Measurements from ENCODE around the gene FGFBP2. TPM values are rescaled to one million over a fixed set of nuclear protein-coding genes. Genes with fewer than 3 reads are reported as not detected.

FGFBP2 gene
- total RNA-seq, 1 donor from 2014 or later, result 2.0 TPM

DNA sequence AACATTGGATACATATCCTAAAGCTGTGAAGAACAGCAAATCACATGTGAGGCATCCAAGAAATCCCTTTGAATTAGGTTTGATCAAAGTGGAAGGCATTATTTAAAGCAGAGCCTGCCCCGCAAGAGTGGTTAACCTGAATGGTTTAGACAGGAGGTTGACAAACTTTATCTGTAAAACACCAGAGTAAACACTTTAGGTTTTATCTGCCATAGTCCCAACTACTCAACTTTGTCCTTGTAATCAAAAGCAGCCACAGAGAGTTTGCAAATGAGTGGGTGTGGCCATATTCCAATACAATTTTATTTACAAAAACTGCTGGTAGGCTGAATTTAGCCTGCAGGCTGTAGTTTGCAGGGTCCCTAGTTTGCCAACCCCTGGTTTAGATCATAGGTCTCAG lies 25.2 kb upstream of the FGFBP2 start:
- DNase-seq, result no peak
- Mint-ChIP-seq H3K4me1 (no peaks in the 10 kb centered on the region), H3K9me3 (no peaks in the 10 kb centered on the region), H3K27ac (no peak overlapping the region), H3K36me3 (ENCODE audit: low read depth) (no peaks in the 10 kb centered on the region), H3K27me3 (peaks cover 22% of the 10 kb centered on the region), H3K4me3 (no peak overlapping the region)
- intact Hi-C loops (cut with micrococcal nuclease), result no loop called here

DNA sequence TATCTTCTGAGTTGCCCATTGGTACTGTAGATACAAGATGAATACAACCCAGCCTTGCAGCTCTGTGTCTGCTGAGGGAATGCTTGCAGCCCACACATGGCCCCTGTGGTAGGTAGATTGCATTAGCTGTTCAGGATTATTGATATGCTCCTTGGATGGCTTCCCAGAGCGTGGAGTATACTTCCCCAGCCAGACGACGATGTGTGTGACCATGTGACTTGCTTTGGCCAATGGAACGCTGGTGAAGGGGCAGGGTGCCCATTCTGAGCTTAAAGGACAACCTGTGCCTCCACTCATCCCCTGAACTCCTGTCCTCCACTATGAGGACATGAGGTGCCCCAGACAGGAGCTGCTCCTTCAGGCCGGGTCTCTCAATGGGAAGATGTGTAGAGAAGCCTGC lies 23.9 kb upstream of the FGFBP2 start:
- Mint-ChIP-seq H3K4me3 (no peak overlapping the region), H3K9me3 (no peaks in the 10 kb centered on the region), H3K4me1 (no peaks in the 10 kb centered on the region), H3K27ac (no peak overlapping the region), H3K27me3 (peaks cover 18% of the 10 kb centered on the region), H3K36me3 (ENCODE audit: low read depth) (no peaks in the 10 kb centered on the region)
- no peak for DNase-seq
- intact Hi-C loops (cut with micrococcal nuclease), result no loop called here

GRCh38 chr4:15983610-15984009 lies 20.6 kb upstream of the FGFBP2 start:
- Mint-ChIP-seq H3K9me3 (no peaks in the 10 kb centered on the region), H3K4me3 (no peak overlapping the region), H3K36me3 (ENCODE audit: low read depth) (no peaks in the 10 kb centered on the region), H3K27me3 (peaks cover 8% of the 10 kb centered on the region), H3K4me1 (no peaks in the 10 kb centered on the region), H3K27ac (no peak overlapping the region)
- DNase-seq, result no peak
- intact Hi-C loops (cut with micrococcal nuclease), result no loop called here

DNA sequence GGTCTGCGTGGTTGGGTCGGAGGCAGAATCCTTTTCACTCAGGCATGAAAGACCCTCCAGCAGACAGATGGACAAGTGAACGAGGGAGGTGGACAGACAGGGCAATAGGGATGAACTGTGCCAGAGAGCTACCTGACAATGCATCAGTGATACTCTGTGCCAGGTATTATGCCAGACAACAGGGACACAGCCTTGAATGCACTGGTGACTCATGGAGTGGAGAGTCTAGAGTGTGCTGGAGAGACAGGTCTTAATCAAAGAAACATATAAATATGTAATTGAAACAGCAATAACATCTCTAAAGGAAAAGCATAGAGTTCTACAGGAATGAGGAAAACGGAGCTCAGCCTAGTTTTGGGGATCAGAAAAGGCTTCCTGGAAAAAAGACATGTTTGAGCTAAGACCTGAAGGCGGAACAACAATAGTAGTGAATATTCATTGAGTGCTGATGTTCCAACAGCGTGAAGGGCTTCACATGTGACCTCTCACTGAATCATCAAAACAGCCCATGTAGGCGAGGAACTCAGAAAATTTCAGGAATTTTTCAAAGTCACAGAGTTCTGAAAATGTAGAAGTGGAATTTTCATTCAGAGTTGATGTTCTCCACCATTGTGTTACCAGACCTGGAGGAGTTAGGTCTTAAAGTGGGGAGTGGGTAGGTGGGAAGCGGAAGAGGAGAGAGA lies 20.0 kb upstream of the FGFBP2 start:
- no peaks in the 10 kb centered on the region for H3K4me1 Mint-ChIP-seq
- intact Hi-C loops (cut with micrococcal nuclease), result no loop called here
- no peaks in the 10 kb centered on the region for H3K36me3 Mint-ChIP-seq (ENCODE audit: low read depth)
- no peak for DNase-seq
- no peaks in the 10 kb centered on the region for H3K9me3 Mint-ChIP-seq
- no peak overlapping the region for H3K27ac Mint-ChIP-seq
- H3K4me3 Mint-ChIP-seq, result no peak overlapping the region
- peaks cover 8% of the 10 kb centered on the region for H3K27me3 Mint-ChIP-seq

DNA sequence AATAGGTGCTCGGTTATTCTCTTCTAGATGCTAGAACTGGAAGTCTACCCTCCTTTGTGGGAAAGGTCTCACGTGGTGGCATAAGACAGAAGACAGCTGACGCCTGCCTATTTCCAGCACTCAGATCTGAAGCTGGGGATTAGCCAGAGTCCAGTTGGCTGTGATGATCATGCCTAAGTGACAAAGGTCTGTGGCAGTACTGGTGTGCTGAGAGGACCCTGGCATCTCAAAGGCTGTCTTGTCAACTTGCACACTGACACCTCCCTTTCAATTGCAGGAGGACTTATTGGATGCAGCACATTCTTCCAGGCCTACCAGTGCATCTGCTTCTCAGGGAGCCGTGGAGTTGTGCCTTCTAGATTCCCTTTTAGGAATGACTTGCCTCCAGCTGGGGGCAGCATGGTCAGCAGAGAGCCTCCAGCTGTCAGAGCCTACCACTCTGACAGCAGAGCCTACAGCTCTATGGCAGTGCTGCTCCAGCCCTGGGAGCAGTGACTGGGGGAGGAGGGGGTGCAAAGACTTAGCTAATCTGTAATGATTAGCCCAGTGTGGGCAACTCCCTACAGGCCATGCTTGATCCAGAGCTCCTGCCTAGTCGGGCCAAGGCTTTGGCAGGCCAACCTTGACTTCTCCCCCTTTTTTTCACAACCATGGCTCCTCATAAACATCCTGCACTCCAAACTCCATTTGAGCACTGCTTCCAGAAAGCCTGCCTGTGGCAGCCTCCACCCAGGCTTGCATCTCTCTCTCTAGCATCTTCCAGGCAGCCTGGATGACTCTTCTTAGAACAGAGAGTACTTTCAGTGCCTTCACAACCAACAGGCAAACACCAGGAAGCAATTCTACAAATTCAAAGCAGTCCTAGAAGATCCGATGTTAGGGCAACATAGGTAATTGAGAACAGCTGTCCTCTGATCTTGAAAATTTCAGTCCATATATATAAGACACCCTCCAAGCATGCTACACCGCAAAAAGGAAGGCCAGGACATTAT lies 13.8 kb upstream of the FGFBP2 start:
- no peak overlapping the region for H3K4me3 Mint-ChIP-seq
- H3K36me3 Mint-ChIP-seq (ENCODE audit: low read depth), result no peaks in the 10 kb centered on the region
- intact Hi-C loops (cut with micrococcal nuclease), result no loop called here
- no peak for DNase-seq
- no peaks in the 10 kb centered on the region for H3K4me1 Mint-ChIP-seq
- H3K27ac Mint-ChIP-seq, result no peak overlapping the region
- no peaks in the 10 kb centered on the region for H3K27me3 Mint-ChIP-seq
- no peaks in the 10 kb centered on the region for H3K9me3 Mint-ChIP-seq

DNA sequence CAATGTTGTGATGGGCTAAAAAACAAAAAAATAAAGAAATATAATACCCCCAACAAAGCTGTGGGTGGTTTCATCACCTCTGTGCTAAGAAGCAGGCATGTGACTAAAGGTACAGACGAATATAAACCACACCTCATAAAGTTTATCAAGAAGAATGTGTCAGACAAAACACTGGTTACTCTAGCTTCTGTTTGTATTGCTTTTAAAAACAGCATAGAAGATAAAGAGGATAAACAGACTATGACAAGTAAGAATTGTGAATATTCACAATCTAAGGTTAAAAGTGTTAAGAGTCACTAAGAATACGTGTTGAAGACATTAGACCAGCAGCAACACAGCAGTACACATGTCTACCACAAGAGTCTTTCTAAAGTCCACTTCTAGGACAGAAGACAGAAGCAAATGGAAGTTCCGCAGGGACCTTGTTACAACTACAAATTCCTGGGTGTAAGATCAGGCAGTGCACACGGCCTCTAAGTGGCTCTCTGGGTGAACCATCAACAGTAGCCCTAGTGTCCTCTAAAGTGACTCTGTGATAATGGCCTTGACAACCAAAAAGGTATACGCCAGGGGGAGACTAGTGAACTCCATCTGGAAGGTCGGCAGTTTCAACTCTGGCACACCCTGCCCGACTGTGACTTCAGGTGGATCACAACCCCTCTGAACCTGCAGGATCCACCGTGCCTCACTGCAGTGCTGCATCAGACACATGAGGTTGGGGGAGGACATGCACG lies 8.3 kb upstream of the FGFBP2 start:
- H3K27ac Mint-ChIP-seq, result no peak overlapping the region
- H3K4me1 Mint-ChIP-seq, result no peaks in the 10 kb centered on the region
- no peak for DNase-seq
- intact Hi-C loops (cut with micrococcal nuclease), result no loop called here
- H3K9me3 Mint-ChIP-seq, result no peaks in the 10 kb centered on the region
- no peaks in the 10 kb centered on the region for H3K36me3 Mint-ChIP-seq (ENCODE audit: low read depth)
- peaks cover 19% of the 10 kb centered on the region for H3K27me3 Mint-ChIP-seq
- H3K4me3 Mint-ChIP-seq, result no peak overlapping the region

DNA sequence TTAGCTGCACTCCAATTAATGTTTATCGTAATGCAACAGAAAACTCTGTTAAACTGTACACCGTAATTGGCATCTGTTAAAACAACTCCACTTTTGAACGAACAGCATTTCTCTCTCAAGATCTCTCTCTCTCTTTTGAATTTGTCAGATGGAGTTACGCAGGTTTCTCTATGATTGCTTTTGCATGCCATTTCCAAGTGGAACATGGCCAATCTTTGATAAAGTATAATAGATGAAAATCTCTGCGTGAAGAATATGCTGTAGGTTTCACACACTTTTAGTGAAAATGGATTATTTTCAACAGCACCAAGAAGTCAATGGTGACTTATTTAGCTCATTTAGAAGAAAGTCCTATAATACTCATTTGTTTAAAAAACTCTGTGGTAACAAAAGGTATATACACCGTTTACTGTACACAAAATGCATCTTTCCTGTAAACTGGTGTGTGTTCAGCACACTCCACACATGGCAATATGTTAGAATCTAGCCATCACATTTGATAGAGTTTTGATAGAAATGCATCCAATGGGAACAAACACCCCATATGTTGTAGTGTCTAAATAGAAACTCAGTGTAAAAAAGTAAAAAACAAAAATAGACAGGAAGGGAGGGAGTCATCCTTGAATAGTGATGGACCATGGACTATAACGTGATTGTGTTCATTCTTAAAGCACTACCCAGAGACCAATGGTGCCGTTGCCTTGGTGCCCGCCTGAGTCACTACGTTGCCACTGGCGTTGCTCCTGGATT lies 5.8 kb upstream of the FGFBP2 start:
- Mint-ChIP-seq H3K4me1 (peaks cover 3% of the 10 kb centered on the region), H3K27ac (no peak overlapping the region), H3K36me3 (ENCODE audit: low read depth) (no peaks in the 10 kb centered on the region), H3K4me3 (no peak overlapping the region), H3K27me3 (peaks cover 20% of the 10 kb centered on the region), H3K9me3 (no peaks in the 10 kb centered on the region)
- intact Hi-C loops (cut with micrococcal nuclease), result no loop called here
- DNase-seq, result no peak

DNA sequence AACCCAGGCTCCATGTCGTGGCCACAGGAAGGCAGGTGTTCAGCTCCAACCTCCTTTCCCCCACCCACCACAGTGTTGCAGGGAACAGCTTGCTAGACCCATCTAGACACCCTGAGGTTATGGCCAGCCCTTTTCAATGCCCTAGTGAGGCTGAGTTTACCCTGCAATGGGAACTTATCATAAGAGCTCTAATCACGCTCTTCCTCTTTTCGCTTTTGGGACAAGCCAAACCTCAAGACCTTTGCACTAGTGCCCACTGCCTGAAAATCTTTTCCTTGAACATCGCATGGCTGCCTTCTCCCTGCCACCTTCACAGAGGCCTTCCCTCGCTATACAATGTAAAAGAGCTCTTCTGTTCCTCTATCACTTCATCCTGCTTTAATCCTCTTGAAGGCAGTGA lies 2.4 kb upstream of the FGFBP2 start:
- H3K27ac Mint-ChIP-seq, result no peak overlapping the region
- no peaks in the 10 kb centered on the region for H3K36me3 Mint-ChIP-seq (ENCODE audit: low read depth)
- no peaks in the 10 kb centered on the region for H3K9me3 Mint-ChIP-seq
- no peak for DNase-seq
- H3K4me1 Mint-ChIP-seq, result peaks cover 12% of the 10 kb centered on the region
- intact Hi-C loops (cut with micrococcal nuclease), result no loop called here
- no peak overlapping the region for H3K4me3 Mint-ChIP-seq
- peaks cover 21% of the 10 kb centered on the region for H3K27me3 Mint-ChIP-seq

GRCh38 chr4:15964159-15964558 lies 1.2 kb upstream of the FGFBP2 start:
- peaks cover 12% of the 10 kb centered on the region for H3K4me1 Mint-ChIP-seq
- no peaks in the 10 kb centered on the region for H3K36me3 Mint-ChIP-seq (ENCODE audit: low read depth)
- intact Hi-C loops (cut with micrococcal nuclease), result no loop called here
- no peak overlapping the region for H3K27ac Mint-ChIP-seq
- H3K27me3 Mint-ChIP-seq, result peaks cover 22% of the 10 kb centered on the region
- H3K4me3 Mint-ChIP-seq, result no peak overlapping the region
- DNase-seq, result no peak
- no peaks in the 10 kb centered on the region for H3K9me3 Mint-ChIP-seq

DNA sequence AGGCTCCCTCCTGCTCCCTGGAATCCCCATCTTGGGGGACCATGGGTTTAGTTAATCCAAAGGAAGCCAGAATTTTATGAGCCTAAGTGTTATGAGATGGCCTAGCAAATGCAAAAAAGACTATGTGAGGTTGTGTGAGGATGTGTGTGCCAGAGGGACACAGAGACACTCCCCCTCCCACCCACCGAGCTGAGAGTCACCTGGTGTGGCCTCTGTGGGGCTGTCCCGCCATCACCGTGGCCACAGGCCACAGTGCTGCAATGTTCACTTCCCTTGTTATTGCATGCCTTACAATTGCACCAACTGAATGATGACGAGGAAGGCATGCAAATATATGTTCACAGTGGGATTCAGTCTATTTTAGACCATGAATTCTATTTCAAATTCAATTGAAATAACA lies 601 bp upstream of the FGFBP2 start:
- intact Hi-C loops (cut with micrococcal nuclease), result loop anchor here (1.0 kb wide), 1 partner anchor 38 kb away; no protein-coding TSS in a partner anchor
- H3K27me3 Mint-ChIP-seq, result peaks cover 17% of the 10 kb centered on the region
- H3K4me3 Mint-ChIP-seq, result peak overlapping the region; percentile 35
- H3K27ac Mint-ChIP-seq, result peak overlapping the region; percentile 37
- peaks cover 12% of the 10 kb centered on the region for H3K4me1 Mint-ChIP-seq
- no peaks in the 10 kb centered on the region for H3K36me3 Mint-ChIP-seq (ENCODE audit: low read depth)
- no peaks in the 10 kb centered on the region for H3K9me3 Mint-ChIP-seq
- DNase-seq, result peak; percentile 80

DNA sequence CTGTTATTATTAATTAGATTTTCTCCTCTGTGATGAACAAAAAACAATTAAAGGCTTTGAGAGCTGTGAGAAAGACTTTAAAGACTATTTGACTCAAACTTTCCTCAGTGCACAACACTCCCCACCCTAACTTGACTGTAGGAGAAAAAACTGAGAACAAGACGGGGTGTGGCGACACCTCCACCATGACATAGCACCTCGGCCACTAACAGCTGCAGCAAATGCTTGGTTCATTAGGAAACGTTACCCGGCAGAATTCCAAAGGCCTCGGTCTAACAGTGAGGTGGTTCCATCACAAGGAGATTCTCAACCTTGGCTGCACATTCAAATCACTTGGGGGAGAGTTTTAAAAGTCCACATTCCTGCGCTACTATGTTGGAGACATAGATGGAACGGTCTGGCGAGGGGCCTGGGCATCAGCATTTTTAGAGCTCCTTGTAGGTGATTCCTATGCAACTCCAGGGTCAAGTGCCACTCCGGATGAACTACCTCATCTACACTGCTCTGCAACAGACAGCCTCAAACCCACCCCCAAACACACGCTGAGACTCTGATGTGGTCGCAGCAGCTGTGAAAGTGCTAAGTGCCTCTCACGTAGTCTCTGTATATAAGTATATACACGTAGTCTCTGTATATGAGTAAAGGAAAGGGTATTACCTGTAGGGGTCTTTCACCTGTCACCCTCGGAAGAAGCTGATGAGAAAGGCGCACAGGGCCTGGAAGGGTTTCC lies 1.0 kb downstream of the FGFBP2 start:
- Mint-ChIP-seq H3K4me3 (peak overlapping the region; percentile 25), H3K4me1 (peaks cover 12% of the 10 kb centered on the region), H3K9me3 (no peaks in the 10 kb centered on the region), H3K27ac (no peak overlapping the region), H3K27me3 (peaks cover 9% of the 10 kb centered on the region), H3K36me3 (ENCODE audit: low read depth) (no peaks in the 10 kb centered on the region)
- peak; percentile 63 for DNase-seq
- intact Hi-C loops (cut with micrococcal nuclease), result no loop called here

GRCh38 chr4:15958562-15958961 lies 4.4 kb downstream of the FGFBP2 start:
- Mint-ChIP-seq H3K9me3 (no peaks in the 10 kb centered on the region), H3K27ac (no peak overlapping the region), H3K27me3 (peaks cover 5% of the 10 kb centered on the region), H3K4me3 (no peak overlapping the region), H3K4me1 (peaks cover 9% of the 10 kb centered on the region), H3K36me3 (ENCODE audit: low read depth) (no peaks in the 10 kb centered on the region)
- intact Hi-C loops (cut with micrococcal nuclease), result loop anchor here (5.0 to 10.0 kb wide), 2 partner anchors 306 to 484 kb away; no protein-coding TSS in a partner anchor
- no peak for DNase-seq

Measured in activated CD4-positive, alpha-beta T cell treated with anti-CD3 and anti-CD28 coated beads, Interleukin-2, amount 10 ng/mL, durations not matched to agents 24 days and 14 days (primary cell).